ENCODE measurements around the gene PHYHIPL. TPM values are rescaled to one million over a fixed set of nuclear protein-coding genes. Genes with fewer than 3 reads are reported as not detected.

PHYHIPL gene
- polyA plus RNA-seq, 1 of the 3 experiments (the other 2 are of a cell fraction): 0.44 TPM

DNA sequence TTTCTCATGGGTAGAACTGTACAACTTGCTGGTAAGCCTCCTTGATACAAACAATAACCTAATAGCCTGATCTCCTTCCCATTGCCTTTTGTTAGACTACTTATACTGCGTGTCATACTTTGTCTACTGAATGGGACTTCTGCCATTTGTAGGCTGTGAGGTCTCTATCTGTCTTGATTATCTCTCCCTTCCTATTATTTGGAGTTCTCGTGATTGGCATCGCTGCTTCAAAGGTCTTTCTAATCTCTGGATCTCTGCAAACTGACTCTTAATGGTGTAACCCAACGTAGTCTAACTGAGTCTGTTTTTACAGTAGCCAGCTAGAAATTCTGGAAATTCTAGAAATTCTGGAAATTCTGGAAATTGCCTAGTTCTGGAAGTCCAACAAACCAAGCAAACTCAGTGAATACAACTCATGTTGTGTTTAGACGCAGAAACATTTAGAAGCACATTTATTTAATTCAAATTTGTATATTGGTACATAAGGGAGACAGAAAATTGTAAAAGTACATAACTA is 29.8 kb downstream of the PHYHIPL start:
- Histone ChIP-seq H3K79me2 (ENCODE audit: insufficient read depth) (no peaks in the 10 kb centered on the region), H3K27ac (ENCODE audit: low read depth in 2 of 2, low read length in 1 of 2) (no peak overlapping the region), H4K20me1 (ENCODE audit: insufficient read depth) (no peaks in the 10 kb centered on the region), H3K4me1 (ENCODE audit: control insufficient read depth in 1 of 2, insufficient read depth in 2 of 2, low read depth in 1 of 2, low read length in 1 of 2) (no peaks in the 10 kb centered on the region), H3K9me3 (no peaks in the 10 kb centered on the region), H3K4me3 (ENCODE audit: low read depth in 2 of 2, low read length in 1 of 2) (no peak overlapping the region), H3K27me3 (ENCODE audit: insufficient read depth) (no peaks in the 10 kb centered on the region), H3F3A (replicated peaks; ENCODE audit: insufficient read depth) (no peaks in the 10 kb centered on the region), H3K4me2 (no peak overlapping the region), H2AFZ (ENCODE audit: low read depth) (no peak overlapping the region), H3K9ac (no peak overlapping the region), H3K9me2 (no peaks in the 10 kb centered on the region), H3K36me3 (replicated peaks in 1 of 2; ENCODE audit: control insufficient read depth in 1 of 2, insufficient read depth in 2 of 2, low read length in 1 of 2) (no peaks in the 10 kb centered on the region)
- no peak for DNase-seq
- CTCF ChIA-PET: interaction anchor here (0.7 kb wide), 1 partner anchor 565 kb away, joined by 3 read pairs; no protein-coding TSS in a partner anchor
- POLR2A ChIA-PET: no interaction called here
- TF ChIP-seq, protein P1, sequence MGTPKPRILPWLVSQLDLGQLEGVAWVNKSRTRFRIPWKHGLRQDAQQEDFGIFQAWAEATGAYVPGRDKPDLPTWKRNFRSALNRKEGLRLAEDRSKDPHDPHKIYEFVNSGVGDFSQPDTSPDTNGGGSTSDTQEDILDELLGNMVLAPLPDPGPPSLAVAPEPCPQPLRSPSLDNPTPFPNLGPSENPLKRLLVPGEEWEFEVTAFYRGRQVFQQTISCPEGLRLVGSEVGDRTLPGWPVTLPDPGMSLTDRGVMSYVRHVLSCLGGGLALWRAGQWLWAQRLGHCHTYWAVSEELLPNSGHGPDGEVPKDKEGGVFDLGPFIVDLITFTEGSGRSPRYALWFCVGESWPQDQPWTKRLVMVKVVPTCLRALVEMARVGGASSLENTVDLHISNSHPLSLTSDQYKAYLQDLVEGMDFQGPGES (IDR thresholded peaks at IDR 0.05; ENCODE audit: low read depth, low read length): no peak
- TF ChIP-seq TCF12 (IDR thresholded peaks at IDR 0.05): no peak
- no peak for TF ChIP-seq GATA2 (CRISPR knock-in tag; IDR thresholded peaks at IDR 0.05)
- TF ChIP-seq POLR2AphosphoS5 (IDR thresholded peaks at IDR 0.05; ENCODE audit: low read depth, low read length): no peak
- TF ChIP-seq FOXJ3 (CRISPR knock-in tag; IDR thresholded peaks at IDR 0.05): no peak
- TF ChIP-seq RCOR1 (IDR thresholded peaks at IDR 0.05; ENCODE audit: low read length): no peak
- TF ChIP-seq SMC3 (IDR thresholded peaks at IDR 0.05; ENCODE audit: low read depth, low read length): no peak
- WGBS (ENCODE audit: low lambda C conversion rate): 69% methylated on average over 5 of the region's 5 CpGs

DNA sequence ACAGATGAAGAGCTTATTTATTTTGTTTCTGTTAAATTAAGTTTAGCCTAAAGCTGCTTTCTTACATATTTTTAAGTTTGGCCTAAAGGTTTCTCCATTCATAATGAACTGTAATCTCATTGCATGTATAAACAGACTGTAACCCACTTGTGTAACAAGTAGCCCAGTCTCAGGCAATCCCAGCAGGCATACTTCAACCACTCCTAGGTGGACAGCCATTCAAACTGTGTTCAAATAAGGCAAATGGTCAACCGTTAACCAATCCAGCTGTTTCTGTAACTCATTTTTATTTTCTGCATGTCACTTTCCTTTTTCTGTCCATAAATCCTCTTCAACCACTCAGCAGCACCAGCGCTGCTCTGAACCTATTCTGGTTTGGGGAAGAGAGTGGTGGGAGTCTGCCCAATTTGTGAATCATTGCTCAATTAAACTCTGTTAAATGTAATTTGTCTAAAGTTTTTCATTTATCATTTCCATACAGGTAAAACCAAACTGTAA is 35.9 kb downstream of the PHYHIPL start:
- WGBS (ENCODE audit: low lambda C conversion rate): 66% methylated on average over 2 of the region's 2 CpGs
- CTCF ChIA-PET: no interaction called here

More for the DNA sequence above, 35.9 kb downstream of the PHYHIPL start:
- Histone ChIP-seq H3K36me3 (replicated peaks in 1 of 2; ENCODE audit: control insufficient read depth in 1 of 2, insufficient read depth in 2 of 2, low read length in 1 of 2) (no peaks in the 10 kb centered on the region), H2AFZ (ENCODE audit: low read depth) (no peak overlapping the region), H3K79me2 (ENCODE audit: insufficient read depth) (no peaks in the 10 kb centered on the region), H3K9me2 (no peaks in the 10 kb centered on the region; the same call in 1 of the 2 replicates), H3F3A (replicated peaks; ENCODE audit: insufficient read depth) (no peaks in the 10 kb centered on the region), H4K20me1 (ENCODE audit: insufficient read depth) (no peaks in the 10 kb centered on the region), H3K9ac (no peak overlapping the region), H3K4me1 (ENCODE audit: control insufficient read depth in 1 of 2, insufficient read depth in 2 of 2, low read depth in 1 of 2, low read length in 1 of 2) (peaks cover 0 to 3% of the 10 kb centered on the region in 2 experiments; a peak in 2 of 4 replicates), H3K27me3 (ENCODE audit: insufficient read depth) (no peaks in the 10 kb centered on the region), H3K27ac (ENCODE audit: low read depth in 2 of 2, low read length in 1 of 2) (no peak overlapping the region), H3K4me3 (ENCODE audit: low read depth in 2 of 2, low read length in 1 of 2) (no peak overlapping the region), H3K4me2 (no peak overlapping the region), H3K9me3 (no peaks in the 10 kb centered on the region)
- POLR2A ChIA-PET: no interaction called here
- no peak for DNase-seq
- TF ChIP-seq EZH2phosphoT487 (IDR thresholded peaks at IDR 0.05; ENCODE audit: borderline replicate concordance, low read depth) (no peak), NRF1 (IDR thresholded peaks at IDR 0.05; ENCODE audit: low read depth, low read length) (no peak), RCOR1 (IDR thresholded peaks at IDR 0.05; ENCODE audit: low read length) (no peak), RFX5 (IDR thresholded peaks at IDR 0.05; ENCODE audit: low read length) (no peak), EP300 (IDR thresholded peaks at IDR 0.05; ENCODE audit: borderline replicate concordance in 1 of 2, low read depth in 1 of 2, low read length in 1 of 2) (no peak), JUND (IDR thresholded peaks at IDR 0.05) (no peak), SIN3A (IDR thresholded peaks at IDR 0.05; ENCODE audit: borderline replicate concordance, low read depth, low read length) (no peak)
- TF ChIP-seq, protein P2, sequence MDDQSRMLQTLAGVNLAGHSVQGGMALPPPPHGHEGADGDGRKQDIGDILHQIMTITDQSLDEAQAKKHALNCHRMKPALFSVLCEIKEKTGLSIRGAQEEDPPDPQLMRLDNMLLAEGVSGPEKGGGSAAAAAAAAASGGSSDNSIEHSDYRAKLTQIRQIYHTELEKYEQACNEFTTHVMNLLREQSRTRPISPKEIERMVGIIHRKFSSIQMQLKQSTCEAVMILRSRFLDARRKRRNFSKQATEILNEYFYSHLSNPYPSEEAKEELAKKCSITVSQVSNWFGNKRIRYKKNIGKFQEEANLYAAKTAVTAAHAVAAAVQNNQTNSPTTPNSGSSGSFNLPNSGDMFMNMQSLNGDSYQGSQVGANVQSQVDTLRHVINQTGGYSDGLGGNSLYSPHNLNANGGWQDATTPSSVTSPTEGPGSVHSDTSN (IDR thresholded peaks at IDR 0.05): no peak
- TF ChIP-seq, protein P3, sequence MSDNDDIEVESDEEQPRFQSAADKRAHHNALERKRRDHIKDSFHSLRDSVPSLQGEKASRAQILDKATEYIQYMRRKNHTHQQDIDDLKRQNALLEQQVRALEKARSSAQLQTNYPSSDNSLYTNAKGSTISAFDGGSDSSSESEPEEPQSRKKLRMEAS (IDR thresholded peaks at IDR 0.05; ENCODE audit: low read depth): no peak
- TF ChIP-seq, protein P1 (IDR thresholded peaks at IDR 0.05; ENCODE audit: low read depth, low read length): no peak
- TF ChIP-seq, protein P4, sequence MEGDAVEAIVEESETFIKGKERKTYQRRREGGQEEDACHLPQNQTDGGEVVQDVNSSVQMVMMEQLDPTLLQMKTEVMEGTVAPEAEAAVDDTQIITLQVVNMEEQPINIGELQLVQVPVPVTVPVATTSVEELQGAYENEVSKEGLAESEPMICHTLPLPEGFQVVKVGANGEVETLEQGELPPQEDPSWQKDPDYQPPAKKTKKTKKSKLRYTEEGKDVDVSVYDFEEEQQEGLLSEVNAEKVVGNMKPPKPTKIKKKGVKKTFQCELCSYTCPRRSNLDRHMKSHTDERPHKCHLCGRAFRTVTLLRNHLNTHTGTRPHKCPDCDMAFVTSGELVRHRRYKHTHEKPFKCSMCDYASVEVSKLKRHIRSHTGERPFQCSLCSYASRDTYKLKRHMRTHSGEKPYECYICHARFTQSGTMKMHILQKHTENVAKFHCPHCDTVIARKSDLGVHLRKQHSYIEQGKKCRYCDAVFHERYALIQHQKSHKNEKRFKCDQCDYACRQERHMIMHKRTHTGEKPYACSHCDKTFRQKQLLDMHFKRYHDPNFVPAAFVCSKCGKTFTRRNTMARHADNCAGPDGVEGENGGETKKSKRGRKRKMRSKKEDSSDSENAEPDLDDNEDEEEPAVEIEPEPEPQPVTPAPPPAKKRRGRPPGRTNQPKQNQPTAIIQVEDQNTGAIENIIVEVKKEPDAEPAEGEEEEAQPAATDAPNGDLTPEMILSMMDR (IDR thresholded peaks at IDR 0.05): no peak
